IMR-90 (cell line): ENCODE results near the gene CRYGN. TPM values are rescaled to one million over a fixed set of nuclear protein-coding genes. Genes with fewer than 3 reads are reported as not detected.

Source experiments
- ATAC-seq: fragments of 200-7000 bp; cut with Tn5 transposase; 2 replicates; pipeline ENCODE4 v1.9.1; 2020; ENCODE audit warnings: low read depth, mild to moderate bottlenecking, moderate library complexity
- BruUV-seq: library from RNA; stranded (reverse); fragments of 400-500 nt; replicated peaks from 2 replicates; lab custom pipeline; 2021; lab: Mats Ljungman, UMichigan
- CTCF ChIA-PET: fragments of 300-600 bp; formaldehyde crosslinking; extraction: SDS; loops from one replicate; lab custom pipeline; 2021; ENCODE audit warnings: antibody characterized with exemption; lab: Yijun Ruan, JAX
- POLR2A ChIA-PET: fragments of 300-600 bp; sonication (Branson Sonifier 250); formaldehyde crosslinking; loops from one replicate; lab custom pipeline; 2022; ENCODE audit warnings: antibody characterized with exemption; ENCODE audit not compliant: unreplicated experiment; lab: Charles Lee
- DNase-seq: peaks from one replicate; pipeline ENCODE4 v3.0.0; 2013
- H2AFZ ChIP-seq: replicated peaks from 2 replicates; pipeline ENCODE3; 2013; ENCODE audit warnings: low read length, mild to moderate bottlenecking; ENCODE audit not compliant: poor library complexity
- H2AK5ac ChIP-seq: 2 replicates; pipeline ENCODE4 v1.6.1; 2013; ENCODE audit warnings: low read depth, low read length, inconsistent platforms
- H2AK9ac ChIP-seq: replicated peaks from 2 replicates; pipeline ENCODE3; 2013; ENCODE audit warnings: mild to moderate bottlenecking, low read depth, low read length, moderate library complexity; ENCODE audit not compliant: poor library complexity
- H2BK120ac ChIP-seq: 2 replicates; pipeline ENCODE4 v1.6.1; 2013; ENCODE audit warnings: low read depth, low read length, inconsistent platforms
- H2BK15ac ChIP-seq: 3 replicates; pipeline ENCODE4 v1.6.1; 2013; ENCODE audit warnings: low read depth, low read length, inconsistent platforms
- H2BK20ac ChIP-seq: 2 replicates; pipeline ENCODE4 v1.6.1; 2013; ENCODE audit warnings: low read depth, mild to moderate bottlenecking, inconsistent platforms, low read length, moderate library complexity
- H2BK5ac ChIP-seq: 2 replicates; pipeline ENCODE4 v1.6.1; 2013; ENCODE audit warnings: mild to moderate bottlenecking, low read depth, low read length, inconsistent platforms; ENCODE audit not compliant: poor library complexity, severe bottlenecking
- H3K14ac ChIP-seq: replicated peaks from 2 replicates; pipeline ENCODE4 v1.6.1; 2013; ENCODE audit warnings: low read depth, low read length, inconsistent platforms
- H3K18ac ChIP-seq: 2 replicates; pipeline ENCODE4 v1.6.1; 2013; ENCODE audit warnings: low read depth, low read length, control low read depth
- H3K23ac ChIP-seq: 2 replicates; pipeline ENCODE4 v1.6.1; 2013; ENCODE audit warnings: low read depth, low read length, inconsistent platforms
- H3K27ac ChIP-seq: 2 replicates; pipeline ENCODE4 v1.5.1; 2013; ENCODE audit warnings: mild to moderate bottlenecking, control low read depth, low read length; ENCODE audit not compliant: insufficient read depth
- H3K27me3 ChIP-seq: 2 replicates; pipeline ENCODE4 v1.6.1; 2013; ENCODE audit warnings: low read length; ENCODE audit not compliant: control insufficient read depth, insufficient read depth
- H3K36me3 ChIP-seq: 2 replicates; pipeline ENCODE4 v1.6.1; 2013; ENCODE audit warnings: low read length, mixed read lengths; ENCODE audit not compliant: control insufficient read depth, insufficient read depth
- H3K4ac ChIP-seq: 2 replicates; pipeline ENCODE4 v1.6.1; 2013; ENCODE audit warnings: low read depth, low read length, inconsistent platforms
- H3K4me1 ChIP-seq: 2 replicates; pipeline ENCODE4 v1.6.1; 2013; ENCODE audit warnings: low read length, mixed read lengths; ENCODE audit not compliant: control insufficient read depth, insufficient read depth
- H3K4me2 ChIP-seq: 2 replicates; pipeline ENCODE4 v1.6.1; 2013; ENCODE audit warnings: low read depth, mild to moderate bottlenecking, control low read depth, low read length, moderate library complexity
- H3K4me3 ChIP-seq: 2 replicates; pipeline ENCODE4 v1.5.1; 2013; ENCODE audit warnings: low read depth, mild to moderate bottlenecking, control low read depth, low read length, moderate library complexity; ENCODE audit not compliant: insufficient read depth
- H3K56ac ChIP-seq: 2 replicates; pipeline ENCODE4 v1.6.1; 2013; ENCODE audit warnings: low read length, inconsistent platforms; ENCODE audit not compliant: insufficient read depth; ENCODE audit errors: extremely low read depth
- H3K79me1 ChIP-seq, 2 experiments: 2 replicates each; pipeline ENCODE4 v1.6.1; 2013; ENCODE audit warnings: low read length in 2 of 2, inconsistent platforms in 1 of 2, low read depth in 1 of 2
- H3K9ac ChIP-seq: 2 replicates; pipeline ENCODE4 v1.6.1; 2013; ENCODE audit warnings: low read depth, low read length, control low read depth
- H3K9me1 ChIP-seq: 2 replicates; pipeline ENCODE4 v1.6.1; 2013; ENCODE audit warnings: low read length, inconsistent platforms; ENCODE audit not compliant: insufficient read depth
- H3K9me3 ChIP-seq: 2 replicates; pipeline ENCODE4 v1.6.1; 2013; ENCODE audit warnings: low read length; ENCODE audit not compliant: control insufficient read depth, insufficient read depth
- H4K20me1 ChIP-seq: 2 replicates; pipeline ENCODE4 v1.6.1; 2013; ENCODE audit warnings: low read length, inconsistent platforms; ENCODE audit not compliant: insufficient read depth
- H4K5ac ChIP-seq: 2 replicates; pipeline ENCODE4 v1.6.1; 2013; ENCODE audit warnings: mild to moderate bottlenecking, low read depth, low read length, control low read depth
- H4K8ac ChIP-seq, 2 experiments: 2 replicates each; pipeline ENCODE4 v1.6.1; 2013; ENCODE audit warnings: low read depth in 2 of 2, low read length in 2 of 2, control low read depth in 1 of 2, inconsistent platforms in 1 of 2
- H4K91ac ChIP-seq: 2 replicates; pipeline ENCODE4 v1.6.1; 2013; ENCODE audit warnings: low read depth, low read length, inconsistent platforms; ENCODE audit not compliant: insufficient read depth
- BHLHE40 ChIP-seq: fragments of 150-350 bp; IDR thresholded peaks from 2 replicates; pipeline ENCODE4 v1.6.1; 2016; ENCODE audit warnings: mild to moderate bottlenecking, low read depth, low read length
- CEBPB ChIP-seq: IDR thresholded peaks from 2 replicates; pipeline ENCODE4 v1.6.1; 2012; ENCODE audit warnings: low read depth, low read length, improper control_type of control experiment
- CHD1 ChIP-seq: IDR thresholded peaks from 2 replicates; pipeline ENCODE4 v1.6.1; 2012; ENCODE audit warnings: low read depth, low read length, improper control_type of control experiment
- ELK1 ChIP-seq: fragments of 150-350 bp; IDR thresholded peaks from 2 replicates; pipeline ENCODE4 v1.6.1; 2016; ENCODE audit warnings: low read depth, mild to moderate bottlenecking, low read length, moderate library complexity, borderline replicate concordance
- FOS ChIP-seq: fragments of 150-350 bp; IDR thresholded peaks from 2 replicates; pipeline ENCODE4 v1.6.1; 2016; ENCODE audit warnings: low read depth, low read length
- MAFK ChIP-seq: IDR thresholded peaks from 2 replicates; pipeline ENCODE4 v1.6.1; 2012; ENCODE audit warnings: low read depth, low read length, improper control_type of control experiment
- MXI1 ChIP-seq: IDR thresholded peaks from 2 replicates; pipeline ENCODE4 v1.6.1; 2012; ENCODE audit warnings: low read depth, mild to moderate bottlenecking, low read length, moderate library complexity, borderline replicate concordance
- NFE2L2 ChIP-seq: fragments of 150-350 bp; IDR thresholded peaks from 2 replicates; pipeline ENCODE4 v1.6.1; 2016; ENCODE audit warnings: low read depth, mild to moderate bottlenecking, low read length
- RAD21 ChIP-seq: IDR thresholded peaks from 2 replicates; pipeline ENCODE4 v1.6.1; 2012; ENCODE audit warnings: low read length, improper control_type of control experiment
- RCOR1 ChIP-seq: IDR thresholded peaks from 2 replicates; pipeline ENCODE4 v1.6.1; 2012; ENCODE audit warnings: mild to moderate bottlenecking, low read length, improper control_type of control experiment; ENCODE audit not compliant: insufficient replicate concordance
- SMC3 ChIP-seq: fragments of 150-350 bp; IDR thresholded peaks from 2 replicates; pipeline ENCODE4 v1.6.1; 2016; ENCODE audit warnings: low read depth, mild to moderate bottlenecking, antibody characterized with exemption, low read length, moderate library complexity
- USF2 ChIP-seq: fragments of 150-350 bp; IDR thresholded peaks from 2 replicates; pipeline ENCODE4 v1.6.1; 2017; ENCODE audit warnings: mild to moderate bottlenecking, antibody characterized with exemption, low read length, low read depth
- WGBS, 2 experiments: methylation state at CpG; one replicate each; pipeline versions ENCODE4 v1.1.5 to v1.1.7; 2013; ENCODE audit warnings: missing lambda C conversion rate in 2 of 2; ENCODE audit not compliant: insufficient read length in 1 of 2; ENCODE audit errors: extremely low coverage in 2 of 2; 5-methylcytosine and 5-hydroxymethylcytosine counted together
- dilution Hi-C: fragments of 300-500 bp; cut with HindIII; formaldehyde crosslinking; loops from one replicate; pipeline ENCODE4 v1.14.3; 2018; ENCODE audit warnings: low sequenced_read_pairs; ENCODE audit not compliant: unreplicated experiment
- in situ Hi-C: fragments of 300-500 bp; cut with MboI; formaldehyde crosslinking; loops from 3 replicates; pipeline ENCODE4 v1.14.3; 2019; ENCODE audit warnings: low sequenced_read_pairs, inconsistent platforms, mixed read lengths
- intact Hi-C: fragments of 100-400 bp; cut with micrococcal nuclease; formaldehyde crosslinking; loops from 2 replicates; pipeline ENCODE4 v1.10.0; 2022
- polyA plus RNA-seq, 3 experiments: library from polyadenylated mRNA; depleted of rRNA; stranded (reverse); fragments of >200 nt; gene quantifications; 2 replicates each; pipeline ENCODE4 v1.2.3, GENCODE V29; 2012; ENCODE audit warnings: low replicate concordance in 1 of 3
- total RNA-seq: library from RNA; depleted of rRNA; stranded (reverse); fragments of >200 nt; gene quantifications from 2 replicates; pipeline ENCODE4 v1.2.3, GENCODE V29; 2012

Gene CRYGN
- total and polyA plus RNA-seq, 2 of the 4 experiments (the other 2 are of a cell fraction): not detected

- H2BK15ac ChIP-seq: no peak overlapping the region
- no peak overlapping the region for H3K4me3 ChIP-seq
- H4K91ac ChIP-seq: no peak overlapping the region
- peaks cover 6% of the 10 kb centered on the region; the same call in 1 of the 2 replicates for H3K4me1 ChIP-seq
- H3K18ac ChIP-seq: no peak overlapping the region; the same call in 1 of the 2 replicates
- DNase-seq (no peak), ATAC-seq (no peak)
- dilution Hi-C loops: no loop called here
- H3K4ac ChIP-seq: no peak overlapping the region
- no peak overlapping the region; the same call in 1 of the 2 replicates for H4K5ac ChIP-seq
- no peak overlapping the region for H2AFZ ChIP-seq
- H3K27me3 ChIP-seq: peaks cover 16% of the 10 kb centered on the region
- 60% methylated on average over 2 of the region's 10 CpGs; no CpG with 5 or more reads in 1 of the 2 experiments for WGBS, 2 experiments
- H3K79me1 ChIP-seq: no peaks in the 10 kb centered on the region
- CTCF ChIA-PET: interaction anchor here (0.8 kb wide), 1 partner anchor 73 kb away, joined by 3 read pairs; no protein-coding TSS in a partner anchor
- no peaks in the 10 kb centered on the region for H3K9me3 ChIP-seq
- intact Hi-C loops: no loop called here
- no peak overlapping the region for H3K23ac ChIP-seq
- no peak overlapping the region for H4K8ac ChIP-seq
- no peaks in the 10 kb centered on the region for H3K36me3 ChIP-seq
- H2AK9ac ChIP-seq: no peak overlapping the region
- TF ChIP-seq RCOR1 (no peak), FOS (no peak), RAD21 (no peak), NFE2L2 (no peak), MXI1 (no peak), CHD1 (no peak), MAFK (no peak), SMC3 (no peak), ELK1 (no peak), USF2 (no peak), CEBPB (no peak), BHLHE40 (no peak)
- no peak overlapping the region for H2BK120ac ChIP-seq
- no peak overlapping the region for H3K14ac ChIP-seq
- POLR2A ChIA-PET: no interaction called here
- no peak overlapping the region for H3K27ac ChIP-seq
- H3K9me1 ChIP-seq: no peaks in the 10 kb centered on the region
- no peak overlapping the region for H2BK5ac ChIP-seq
- H3K9ac ChIP-seq: no peak overlapping the region
- H3K56ac ChIP-seq: no peak overlapping the region
- H3K4me2 ChIP-seq: no peak overlapping the region
- BruUV-seq: no TSS peak
- H4K20me1 ChIP-seq: no peaks in the 10 kb centered on the region
- H2BK20ac ChIP-seq: no peak overlapping the region
- H2AK5ac ChIP-seq: no peak overlapping the region
- in situ Hi-C loops: no loop called here
Observed at GRCh38 chr7:151440799-151441445, 981 bp upstream of the CRYGN start.
